ENCODE measurements around the gene SPINK5. TPM values are rescaled to one million over a fixed set of nuclear protein-coding genes. Genes with fewer than 3 reads are reported as not detected.

The SPINK5 gene
- total and polyA plus RNA-seq, 2 experiments from 2014 or later, result 3.5 to 6.1 TPM

GRCh38 chr5:148060881-148061280 lies 2.9 kb upstream of the SPINK5 start:
- Histone ChIP-seq H3K36me3 (no peaks in the 10 kb centered on the region), H3K4me3 (no peak overlapping the region), H3K27me3 (no peaks in the 10 kb centered on the region), H3K9me3 (ENCODE audit: low read depth) (no peaks in the 10 kb centered on the region), H3K27ac (no peak overlapping the region), H3K4me1 (ENCODE audit: low read depth) (no peaks in the 10 kb centered on the region)
- DNase-seq (ENCODE audit: low read depth in 1 of 2, low spot score in 1 of 2), result no peak
- no peak for TF ChIP-seq CTCF (IDR thresholded peaks at IDR 0.05; ENCODE audit: low read depth, low read length)

GRCh38 chr5:148070621-148071020 lies 6.8 kb downstream of the SPINK5 start:
- Histone ChIP-seq H3K4me1 (ENCODE audit: low read depth) (peaks cover 19% of the 10 kb centered on the region), H3K36me3 (no peaks in the 10 kb centered on the region), H3K27me3 (no peaks in the 10 kb centered on the region), H3K4me3 (no peak overlapping the region), H3K27ac (no peak overlapping the region), H3K9me3 (ENCODE audit: low read depth) (no peaks in the 10 kb centered on the region)
- DNase-seq (ENCODE audit: low read depth in 1 of 2, low spot score in 1 of 2), result no peak
- TF ChIP-seq CTCF (IDR thresholded peaks at IDR 0.05; ENCODE audit: low read depth, low read length), result no peak

GRCh38 chr5:148072207-148072606 lies 8.4 kb downstream of the SPINK5 start:
- Histone ChIP-seq H3K27me3 (no peaks in the 10 kb centered on the region), H3K36me3 (no peaks in the 10 kb centered on the region), H3K4me1 (ENCODE audit: low read depth) (peaks cover 8% of the 10 kb centered on the region), H3K4me3 (no peak overlapping the region), H3K27ac (no peak overlapping the region), H3K9me3 (ENCODE audit: low read depth) (no peaks in the 10 kb centered on the region)
- TF ChIP-seq CTCF (IDR thresholded peaks at IDR 0.05; ENCODE audit: low read depth, low read length), result no peak
- no peak for DNase-seq (ENCODE audit: low read depth in 1 of 2, low spot score in 1 of 2)

- Histone ChIP-seq H3K9me3 (ENCODE audit: low read depth) (no peaks in the 10 kb centered on the region), H3K27me3 (no peaks in the 10 kb centered on the region), H3K27ac (no peak overlapping the region), H3K36me3 (no peaks in the 10 kb centered on the region), H3K4me1 (ENCODE audit: low read depth) (no peaks in the 10 kb centered on the region), H3K4me3 (no peak overlapping the region)
- no peak for DNase-seq (ENCODE audit: low read depth in 1 of 2, low spot score in 1 of 2)
- no peak for TF ChIP-seq CTCF (IDR thresholded peaks at IDR 0.05; ENCODE audit: low read depth, low read length)
Observed at GRCh38 chr5:148075529-148075928, 11.7 kb downstream of the SPINK5 start.

- Histone ChIP-seq H3K4me1 (ENCODE audit: low read depth) (peaks cover 19% of the 10 kb centered on the region), H3K36me3 (no peaks in the 10 kb centered on the region), H3K4me3 (no peak overlapping the region), H3K9me3 (ENCODE audit: low read depth) (no peaks in the 10 kb centered on the region), H3K27ac (no peak overlapping the region), H3K27me3 (no peaks in the 10 kb centered on the region)
- DNase-seq (ENCODE audit: low read depth in 1 of 2, low spot score in 1 of 2), result no peak
- no peak for TF ChIP-seq CTCF (IDR thresholded peaks at IDR 0.05; ENCODE audit: low read depth, low read length)
Observed at GRCh38 chr5:148083203-148083602, 19.4 kb downstream of the SPINK5 start.

- Histone ChIP-seq H3K9me3 (ENCODE audit: low read depth) (no peaks in the 10 kb centered on the region), H3K4me3 (no peak overlapping the region), H3K4me1 (ENCODE audit: low read depth) (peaks cover 21% of the 10 kb centered on the region), H3K27ac (no peak overlapping the region), H3K36me3 (no peaks in the 10 kb centered on the region), H3K27me3 (no peaks in the 10 kb centered on the region)
- no peak for TF ChIP-seq CTCF (IDR thresholded peaks at IDR 0.05; ENCODE audit: low read depth, low read length)
- no peak for DNase-seq (ENCODE audit: low read depth in 1 of 2, low spot score in 1 of 2)
Observed at GRCh38 chr5:148084269-148084668, 20.5 kb downstream of the SPINK5 start.

Data from cardiac muscle cell (in vitro differentiated cells and primary cell).